NCI-H1092 (cell line): Measurements from ENCODE around the gene OSGEP.

Experiments
- DNase-seq: peaks from one replicate; lab custom pipeline; 2025; lab: John Stamatoyannopoulos, UW

The OSGEP gene

DNA sequence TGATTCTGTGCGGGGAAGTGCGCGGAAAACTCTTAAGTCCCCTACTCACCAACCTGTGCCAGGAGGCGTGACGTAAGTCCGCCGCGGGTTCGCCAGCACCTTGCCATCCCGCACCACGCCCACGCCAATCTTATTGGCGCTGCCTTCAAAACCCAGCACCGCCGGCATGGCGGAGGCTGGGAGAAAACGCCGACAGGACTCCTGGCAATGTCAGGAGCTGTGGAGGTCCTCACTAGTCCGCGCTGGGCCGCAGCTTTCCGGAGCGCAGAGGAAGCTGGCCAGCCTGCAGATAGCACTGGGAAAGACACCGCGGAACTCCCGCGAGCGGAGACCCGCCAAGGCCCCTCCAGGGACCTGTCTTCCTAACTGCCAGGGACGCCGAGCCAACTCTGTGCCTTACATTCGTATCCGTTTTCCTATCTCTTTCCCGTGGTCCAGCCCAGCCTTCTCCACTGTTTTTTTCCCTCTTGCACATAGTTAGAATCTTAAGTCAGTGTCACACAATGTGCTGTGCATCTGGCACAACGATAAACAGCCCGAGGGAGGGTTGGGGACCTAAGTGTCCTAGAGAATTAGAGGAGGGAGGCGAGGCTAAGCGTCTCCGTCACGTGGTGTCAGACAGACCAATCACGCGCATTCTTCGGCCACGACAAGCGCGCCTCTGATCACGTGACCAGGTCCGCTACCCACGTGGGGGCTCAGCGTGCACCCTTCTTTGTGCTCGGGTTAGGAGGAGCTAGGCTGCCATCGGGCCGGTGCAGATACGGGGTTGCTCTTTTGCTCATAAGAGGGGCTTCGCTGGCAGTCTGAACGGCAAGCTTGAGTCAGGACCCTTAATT, at the start of gene OSGEP, which contains the start of gene APEX1:
TSS of gene OSGEP (minus strand) at position 297 of the 839 bp plus-strand sequence. CDS start at position 168, 129 bp downstream.
TSS of gene APEX1 (plus strand) at position 711 of the 839 bp plus-strand sequence. CDS start 420 bp downstream, outside the sequence.
- DNase-seq, result peak; percentile 100

GRCh38 chr14:20503898-20504297, 49.3 kb upstream of the OSGEP start:
- no peak for DNase-seq

GRCh38 chr14:20501346-20501745, 46.7 kb upstream of the OSGEP start:
- DNase-seq, result no peak

GRCh38 chr14:20499881-20500280, 45.3 kb upstream of the OSGEP start:
- DNase-seq, result no peak

DNA sequence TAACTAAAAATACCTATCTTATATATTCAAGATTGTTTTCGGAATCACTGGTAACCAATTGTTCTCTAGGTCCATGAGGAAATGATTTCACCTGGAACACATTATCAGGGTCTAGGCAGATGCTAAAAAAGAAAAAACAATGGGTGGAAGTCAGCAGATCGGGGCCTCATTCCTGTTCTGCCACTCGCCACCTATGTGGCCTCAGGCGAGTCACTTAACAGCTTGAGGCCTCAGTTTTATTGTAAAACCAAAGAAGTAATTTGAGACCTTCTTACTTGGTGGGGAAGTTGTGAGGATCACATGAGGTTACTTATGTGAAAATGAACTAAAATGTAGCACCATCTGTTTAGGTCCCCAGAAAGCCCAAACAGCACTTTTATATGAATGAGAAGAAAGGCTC, 44.5 kb upstream of the OSGEP start:
- no peak for DNase-seq

DNA sequence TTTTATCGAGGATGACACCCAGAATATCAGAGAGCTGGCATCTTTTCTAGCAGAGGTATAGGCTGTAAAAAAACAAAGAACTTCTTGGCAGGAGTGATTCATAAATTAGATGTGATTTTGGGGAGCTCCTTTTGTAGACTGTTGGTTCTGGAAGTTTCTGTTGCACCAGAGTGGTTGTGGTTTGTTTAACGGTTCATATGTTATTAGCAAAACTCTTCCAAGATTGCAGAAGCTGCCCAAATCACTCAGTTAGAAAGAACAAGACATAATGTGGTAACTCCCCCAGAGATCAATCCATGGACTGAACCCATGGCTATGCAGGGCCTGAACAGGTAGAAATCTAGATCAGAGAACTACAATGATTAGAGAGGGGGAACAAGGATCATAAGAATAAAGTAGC, 44.0 kb upstream of the OSGEP start:
- no peak for DNase-seq

DNA sequence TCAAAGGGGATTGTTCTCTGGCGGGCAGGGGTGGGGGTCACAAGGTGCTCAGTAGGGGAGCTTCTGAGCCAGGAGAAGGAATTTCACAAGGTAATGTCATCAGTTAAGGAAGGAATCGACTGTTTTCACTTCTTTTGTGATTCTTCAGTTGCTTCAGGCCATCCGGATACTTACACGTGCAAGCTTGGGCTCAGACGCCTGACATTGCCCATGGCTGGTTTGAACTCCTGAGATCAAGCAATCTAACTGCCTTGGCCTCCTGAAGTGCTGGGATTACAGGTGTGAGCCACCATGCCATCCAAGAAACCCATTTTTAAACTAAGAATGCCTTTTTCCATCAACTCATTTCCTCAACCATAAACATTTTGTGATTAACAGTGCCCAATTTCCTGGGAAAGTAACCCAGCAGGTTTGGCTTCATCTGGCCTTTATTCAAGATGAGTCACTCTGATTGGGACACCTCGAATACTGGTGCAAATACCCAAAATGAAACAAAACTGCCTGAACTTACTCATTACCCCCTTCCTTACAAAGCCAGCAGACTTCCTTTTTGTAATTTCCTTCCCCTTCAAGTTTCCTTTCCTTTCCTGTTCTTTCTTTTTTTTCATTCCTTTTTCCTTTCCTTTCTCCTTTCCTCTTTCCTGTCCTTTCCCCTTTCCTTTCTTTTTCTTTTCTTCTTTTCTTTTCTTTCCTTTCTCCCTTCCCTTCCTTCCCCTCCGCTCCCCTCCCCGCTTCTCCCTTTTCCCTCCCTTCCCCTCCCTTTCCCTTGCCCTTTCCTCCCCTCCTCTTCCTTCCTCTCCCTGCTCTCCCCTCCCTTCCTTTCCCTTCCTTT, 40.5 kb upstream of the OSGEP start:
- DNase-seq, result no peak

GRCh38 chr14:20493634-20494033, 39.0 kb upstream of the OSGEP start:
- no peak for DNase-seq

GRCh38 chr14:20492486-20492885, 37.9 kb upstream of the OSGEP start:
- no peak for DNase-seq

GRCh38 chr14:20490563-20490962, 36.0 kb upstream of the OSGEP start:
- no peak for DNase-seq

- DNase-seq, result no peak
Observed at GRCh38 chr14:20489093-20489994, 34.7 kb upstream of the OSGEP start.

DNA sequence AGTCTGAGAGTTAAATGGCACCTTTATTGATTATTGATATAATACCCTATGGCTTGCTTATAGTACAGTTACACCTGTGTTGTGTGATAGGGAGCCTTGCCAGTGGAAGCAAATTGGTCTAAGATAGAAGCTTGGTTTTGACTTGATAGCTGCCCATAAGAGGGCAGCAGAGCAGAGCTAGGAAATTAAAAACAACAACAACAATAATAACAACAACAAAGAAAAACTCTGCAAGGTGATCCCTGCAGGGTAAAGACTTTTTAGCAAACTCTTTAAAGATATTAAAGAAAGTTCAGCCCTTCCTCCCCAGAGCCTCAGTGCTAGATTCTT, 32.7 kb upstream of the OSGEP start:
- no peak for DNase-seq

DNA sequence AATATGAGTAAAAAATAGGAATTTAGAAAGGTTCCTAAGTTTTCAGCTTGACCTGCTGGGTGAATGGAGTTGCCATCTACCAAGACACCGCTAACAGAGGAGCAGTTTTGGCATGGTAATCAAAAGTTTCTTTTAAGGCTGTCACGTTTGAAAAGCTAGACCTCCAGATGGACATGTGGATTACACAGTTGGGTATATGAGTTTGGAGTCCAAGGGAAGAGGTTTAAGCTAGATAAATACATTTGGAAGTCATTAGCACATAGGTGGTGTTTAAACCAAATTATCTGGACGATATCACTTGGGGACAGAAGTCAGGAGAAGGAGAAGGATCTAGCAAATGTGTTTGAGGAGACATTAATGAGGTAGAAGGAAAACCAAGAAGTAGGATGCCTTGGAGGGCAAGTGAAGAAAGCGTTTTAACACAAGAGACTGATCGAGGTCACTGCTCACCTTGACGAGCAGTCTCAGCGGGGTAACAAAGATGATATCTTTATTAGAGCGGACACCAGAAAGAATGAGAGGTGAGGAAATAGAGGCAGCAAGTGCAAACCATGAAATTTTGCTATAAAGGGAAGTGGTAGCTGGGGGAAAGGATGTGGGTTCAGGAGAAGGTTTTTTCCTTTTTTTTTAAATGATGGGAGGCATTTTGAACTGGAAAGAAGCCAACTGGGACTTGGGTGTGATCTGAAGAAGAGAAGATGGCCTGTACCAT, 32.2 kb upstream of the OSGEP start:
- DNase-seq, result no peak

- no peak for DNase-seq
Observed at GRCh38 chr14:20485900-20486299, 31.3 kb upstream of the OSGEP start.

DNA sequence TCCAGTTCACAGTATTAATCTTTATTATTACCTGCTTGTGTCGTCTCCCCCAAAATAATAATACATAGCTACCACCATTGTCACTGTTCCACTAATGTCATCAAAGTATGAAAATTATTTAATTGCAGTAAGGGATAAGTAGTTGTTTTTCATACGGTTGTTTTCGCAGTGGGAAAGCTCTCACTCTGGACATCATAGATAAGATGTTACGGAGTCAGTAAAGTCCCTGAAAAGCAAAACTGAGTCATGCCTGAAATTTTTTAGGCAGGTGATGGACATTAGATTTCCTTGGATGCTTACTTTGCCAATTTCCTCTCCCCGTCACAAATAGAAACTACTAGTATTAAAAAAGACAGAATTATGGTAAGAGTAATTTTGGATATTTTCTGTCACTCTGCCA, 27.8 kb upstream of the OSGEP start:
- DNase-seq, result no peak

- no peak for DNase-seq
Observed at GRCh38 chr14:20478894-20479293, 24.3 kb upstream of the OSGEP start.

DNA sequence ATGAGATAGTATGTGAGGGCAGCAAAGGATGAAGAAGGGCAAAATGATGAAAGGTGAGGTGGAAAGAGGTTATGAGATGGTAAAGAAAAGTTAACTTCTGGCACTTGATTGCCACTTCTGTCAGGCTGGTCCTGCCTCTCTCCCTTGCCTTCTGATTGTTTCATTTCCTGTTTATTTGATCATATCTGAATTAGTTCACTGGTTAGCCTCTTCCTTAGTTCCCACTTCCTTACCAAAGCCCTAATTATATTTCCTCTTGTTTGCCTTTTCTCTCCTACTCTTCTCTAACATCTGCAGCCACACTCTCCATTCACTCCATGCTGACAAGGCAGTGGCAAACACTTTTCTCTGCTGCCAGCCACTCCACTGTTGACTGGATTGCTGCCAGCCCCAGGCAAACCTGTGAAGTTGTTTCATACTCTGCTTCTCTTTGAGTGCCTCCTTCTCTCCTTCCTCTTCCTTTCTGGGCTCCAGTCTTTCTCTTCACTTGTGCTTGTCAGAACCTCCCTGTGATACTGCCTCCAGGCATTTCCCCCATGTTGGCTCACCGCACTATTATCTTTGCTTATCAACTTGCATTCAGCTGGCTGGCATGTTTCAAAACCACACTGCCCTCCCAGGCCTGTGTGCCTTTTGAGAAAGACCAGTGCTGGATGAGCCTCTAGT, 22.7 kb upstream of the OSGEP start:
- DNase-seq, result no peak

DNA sequence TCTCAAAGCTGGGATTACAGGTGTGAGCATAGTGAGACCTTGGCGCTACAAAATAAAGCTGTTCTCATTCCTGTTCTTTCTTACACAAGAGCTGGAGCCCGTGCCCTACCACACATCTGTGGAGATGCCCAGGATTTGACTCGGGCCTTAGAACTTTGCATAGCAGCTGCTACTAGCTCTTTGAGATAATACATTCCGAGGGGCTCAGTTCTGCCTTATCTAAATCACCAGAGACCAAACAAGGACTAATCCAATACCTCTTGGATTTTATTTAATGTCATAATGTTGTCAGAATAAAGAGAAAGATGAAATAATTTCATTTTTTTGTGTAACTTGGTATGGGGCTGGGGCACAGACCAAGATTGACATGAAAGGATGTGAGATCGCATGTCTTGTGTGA, 22.2 kb upstream of the OSGEP start:
- no peak for DNase-seq

- DNase-seq, result no peak
Observed at GRCh38 chr14:20472536-20473169, 18.0 kb upstream of the OSGEP start.

DNA sequence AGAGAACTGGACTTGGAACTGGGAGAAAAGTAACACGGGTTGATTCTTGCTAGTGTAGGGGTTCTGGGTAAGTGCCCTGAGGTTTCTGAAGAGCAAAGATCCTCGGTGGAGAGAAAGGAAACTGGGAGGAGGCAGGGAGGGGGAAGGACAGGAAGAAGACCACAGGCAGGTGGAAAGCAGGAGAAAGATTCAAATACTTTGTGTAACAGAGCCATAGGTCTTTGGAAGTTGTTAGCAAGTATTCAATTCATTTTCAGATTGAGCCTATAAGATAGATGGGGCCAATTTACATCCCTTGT, 15.9 kb upstream of the OSGEP start:
- DNase-seq, result no peak
